HCT116 (cell line): Measurements from ENCODE around the gene WWOX.

Experiments
- CEBPB ChIP-seq: IDR thresholded peaks from 2 replicates; pipeline ENCODE4 v1.6.1; 2012; ENCODE audit warnings: low read depth
- ELF1 ChIP-seq: IDR thresholded peaks from 2 replicates; pipeline ENCODE4 v1.6.1; 2012; ENCODE audit warnings: low read depth, borderline replicate concordance
- EZH2phosphoT487 ChIP-seq: fragments of 200-600 bp; IDR thresholded peaks from 2 replicates; pipeline ENCODE4 v1.6.1; 2018; ENCODE audit warnings: antibody characterized with exemption, borderline replicate concordance
- POLR2A ChIP-seq: IDR thresholded peaks from 2 replicates; pipeline ENCODE4 v1.7.0; 2011; ENCODE audit warnings: borderline replicate concordance; ENCODE audit not compliant: insufficient read depth, insufficient read length; ENCODE audit errors: extremely low read depth
- POLR2AphosphoS5 ChIP-seq: IDR thresholded peaks from 2 replicates; pipeline ENCODE4 v1.6.1; 2011; ENCODE audit warnings: mild to moderate bottlenecking, low read depth, low read length, moderate library complexity
- RAD21 ChIP-seq: IDR thresholded peaks from 2 replicates; pipeline ENCODE4 v1.6.1; 2012; ENCODE audit warnings: low read depth, mild to moderate bottlenecking
- REST ChIP-seq: IDR thresholded peaks from 2 replicates; pipeline ENCODE4 v1.6.1; 2012; ENCODE audit warnings: low read depth
- YY1 ChIP-seq: IDR thresholded peaks from 2 replicates; pipeline ENCODE4 v1.6.1; 2011; ENCODE audit warnings: low read length, low read depth, moderate library complexity, mild to moderate bottlenecking; ENCODE audit not compliant: insufficient replicate concordance; ENCODE audit errors: extremely low read depth
- TF ChIP-seq, protein P1 (sequence below), 3 experiments: fragments of 200-600 bp in 1 of 3; sonication (generic) in 1 of 3; IDR thresholded peaks in 2 of 3; conservative IDR thresholded peaks in 1 of 3; 2 replicates each; pipeline ENCODE4 v1.5.1; 2012 to 2017; ENCODE audit warnings: low read depth in 2 of 3, low read length in 2 of 3, antibody characterized with exemption in 1 of 3, borderline replicate concordance in 1 of 3, control low read depth in 1 of 3, mild to moderate bottlenecking in 1 of 3, mixed read lengths in 1 of 3, mixed run types in 1 of 3, moderate library complexity in 1 of 3; ENCODE audit not compliant: insufficient read depth in 1 of 3
- TF ChIP-seq, protein P2 (sequence below): IDR thresholded peaks from 2 replicates; pipeline ENCODE4 v1.6.1; 2012

DNA sequence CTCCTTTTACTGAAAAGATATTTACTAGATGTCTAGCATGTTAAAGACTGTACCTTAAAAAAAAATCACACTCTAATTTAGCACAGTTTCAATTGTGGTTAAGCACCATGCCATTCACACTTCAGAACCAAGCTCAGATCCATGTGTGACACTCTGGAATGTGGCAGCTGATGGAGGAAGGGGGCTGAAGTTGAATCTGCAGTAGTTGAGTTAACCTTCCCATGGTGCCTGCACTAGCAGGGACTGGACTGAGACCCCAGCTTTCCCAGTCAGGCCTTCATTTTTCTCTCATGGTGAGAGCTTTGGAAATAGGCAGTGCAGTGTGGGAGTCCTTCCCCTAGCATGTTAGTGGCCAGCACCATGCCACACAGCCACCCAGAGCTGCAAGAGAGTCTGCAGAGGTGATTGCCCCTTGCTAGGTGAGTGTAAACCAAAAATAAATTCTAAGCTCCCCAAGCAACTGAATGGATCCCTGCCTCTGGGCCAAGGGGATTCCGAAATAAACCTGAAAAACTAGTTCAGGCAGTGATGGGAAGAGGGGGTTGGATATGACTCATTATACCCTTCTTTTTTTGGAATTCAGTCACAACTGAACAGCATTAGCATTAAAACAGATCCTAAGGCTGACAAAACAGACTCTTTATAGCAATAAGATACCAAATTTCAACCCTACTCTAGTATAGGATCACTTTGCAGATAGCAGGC is 208.5 kb downstream of the WWOX start:
- TF ChIP-seq POLR2AphosphoS5 = no peak
- TF ChIP-seq EZH2phosphoT487 = no peak
- no peak for TF ChIP-seq RAD21
- TF ChIP-seq, protein P1, sequence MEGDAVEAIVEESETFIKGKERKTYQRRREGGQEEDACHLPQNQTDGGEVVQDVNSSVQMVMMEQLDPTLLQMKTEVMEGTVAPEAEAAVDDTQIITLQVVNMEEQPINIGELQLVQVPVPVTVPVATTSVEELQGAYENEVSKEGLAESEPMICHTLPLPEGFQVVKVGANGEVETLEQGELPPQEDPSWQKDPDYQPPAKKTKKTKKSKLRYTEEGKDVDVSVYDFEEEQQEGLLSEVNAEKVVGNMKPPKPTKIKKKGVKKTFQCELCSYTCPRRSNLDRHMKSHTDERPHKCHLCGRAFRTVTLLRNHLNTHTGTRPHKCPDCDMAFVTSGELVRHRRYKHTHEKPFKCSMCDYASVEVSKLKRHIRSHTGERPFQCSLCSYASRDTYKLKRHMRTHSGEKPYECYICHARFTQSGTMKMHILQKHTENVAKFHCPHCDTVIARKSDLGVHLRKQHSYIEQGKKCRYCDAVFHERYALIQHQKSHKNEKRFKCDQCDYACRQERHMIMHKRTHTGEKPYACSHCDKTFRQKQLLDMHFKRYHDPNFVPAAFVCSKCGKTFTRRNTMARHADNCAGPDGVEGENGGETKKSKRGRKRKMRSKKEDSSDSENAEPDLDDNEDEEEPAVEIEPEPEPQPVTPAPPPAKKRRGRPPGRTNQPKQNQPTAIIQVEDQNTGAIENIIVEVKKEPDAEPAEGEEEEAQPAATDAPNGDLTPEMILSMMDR (IDR thresholded peaks at IDR 0.05 in 2 of 3, conservative IDR thresholded peaks at IDR 0.05 in 1 of 3; ENCODE audit: borderline replicate concordance in 1 of 3, insufficient read depth in 1 of 3, low read depth in 2 of 3, low read length in 2 of 3) = no peak
- no peak for TF ChIP-seq YY1
- no peak for TF ChIP-seq REST
- no peak for TF ChIP-seq ELF1
- no peak for TF ChIP-seq POLR2A
- TF ChIP-seq CEBPB = peak; percentile 90
- TF ChIP-seq, protein P2, sequence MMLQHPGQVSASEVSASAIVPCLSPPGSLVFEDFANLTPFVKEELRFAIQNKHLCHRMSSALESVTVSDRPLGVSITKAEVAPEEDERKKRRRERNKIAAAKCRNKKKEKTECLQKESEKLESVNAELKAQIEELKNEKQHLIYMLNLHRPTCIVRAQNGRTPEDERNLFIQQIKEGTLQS = no peak
